HAP-1 (cell line): Measurements from ENCODE around the gene ABCC6.
"Not testable (repeated sequence)": the region's sequence is repeated elsewhere in the genome, so short reads cannot be mapped to it uniquely, and the experiment has no call there.

Experiments
- DNase-seq, 2 experiments: peaks; one replicate each; pipeline ENCODE4 v3.0.0-alpha.2; 2016 to 2020; ENCODE audit warnings: low spot score in 2 of 2
- H3K27me3 ChIP-seq: fragments of 250-450 bp; sonication (Bioruptor Pico); 2 replicates; pipeline ENCODE4 v1.5.1; 2020; ENCODE audit warnings: low read depth, mild to moderate bottlenecking, moderate library complexity
- H3K36me3 ChIP-seq: fragments of 250-450 bp; sonication (Bioruptor Pico); replicated peaks from 2 replicates; pipeline ENCODE4 v1.5.1; 2020; ENCODE audit warnings: mild to moderate bottlenecking
- H3K4me1 ChIP-seq: fragments of 250-450 bp; sonication (Bioruptor Pico); 2 replicates; pipeline ENCODE4 v1.5.1; 2020; ENCODE audit warnings: mild to moderate bottlenecking
- H3K4me3 ChIP-seq: fragments of 250-450 bp; sonication (Bioruptor Pico); 2 replicates; pipeline ENCODE4 v1.5.1; 2020; ENCODE audit warnings: mild to moderate bottlenecking, moderate library complexity
- H3K9me3 ChIP-seq: fragments of 250-450 bp; sonication (Bioruptor Pico); 2 replicates; pipeline ENCODE4 v1.5.1; 2020; ENCODE audit warnings: mild to moderate bottlenecking, moderate library complexity
- in situ Hi-C: fragments of 300-500 bp; cut with MboI; formaldehyde crosslinking; loops from 3 replicates; pipeline ENCODE4 v1.14.3; 2020; ENCODE audit warnings: low sequenced_read_pairs, inconsistent platforms, mixed read lengths

The ABCC6 gene

DNA sequence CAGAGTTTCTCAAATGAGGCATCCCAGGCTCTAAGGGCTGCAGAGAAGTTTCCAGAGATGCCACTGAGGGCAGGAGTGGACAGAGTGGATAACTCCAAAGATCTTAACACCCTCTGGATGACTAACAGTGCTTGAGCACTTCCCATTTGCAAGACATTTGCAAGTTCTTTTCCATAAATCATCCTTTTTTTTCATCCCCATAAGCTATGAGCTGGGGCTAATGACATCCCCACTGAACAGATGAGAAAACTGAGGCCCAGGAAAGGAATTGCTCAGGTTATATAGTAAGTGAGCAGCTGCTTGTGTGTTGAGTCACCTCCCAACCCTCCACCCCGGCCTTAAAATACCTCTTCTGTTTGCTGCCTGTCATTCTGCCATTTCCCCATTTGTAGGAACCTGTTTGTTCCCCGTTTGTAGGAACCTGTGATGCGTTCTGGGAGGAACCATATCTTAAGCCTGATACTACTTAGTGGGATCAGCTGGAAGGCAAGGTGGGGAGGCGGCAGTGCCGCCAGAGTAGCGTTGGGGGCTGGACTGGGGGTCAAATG, 15.4 kb downstream of the ABCC6 start:
- H3K27me3 ChIP-seq, DNase-seq, H3K4me3 ChIP-seq, H3K4me1 ChIP-seq, H3K9me3 ChIP-seq, H3K36me3 ChIP-seq, in situ Hi-C loops: not testable (repeated sequence)

DNA sequence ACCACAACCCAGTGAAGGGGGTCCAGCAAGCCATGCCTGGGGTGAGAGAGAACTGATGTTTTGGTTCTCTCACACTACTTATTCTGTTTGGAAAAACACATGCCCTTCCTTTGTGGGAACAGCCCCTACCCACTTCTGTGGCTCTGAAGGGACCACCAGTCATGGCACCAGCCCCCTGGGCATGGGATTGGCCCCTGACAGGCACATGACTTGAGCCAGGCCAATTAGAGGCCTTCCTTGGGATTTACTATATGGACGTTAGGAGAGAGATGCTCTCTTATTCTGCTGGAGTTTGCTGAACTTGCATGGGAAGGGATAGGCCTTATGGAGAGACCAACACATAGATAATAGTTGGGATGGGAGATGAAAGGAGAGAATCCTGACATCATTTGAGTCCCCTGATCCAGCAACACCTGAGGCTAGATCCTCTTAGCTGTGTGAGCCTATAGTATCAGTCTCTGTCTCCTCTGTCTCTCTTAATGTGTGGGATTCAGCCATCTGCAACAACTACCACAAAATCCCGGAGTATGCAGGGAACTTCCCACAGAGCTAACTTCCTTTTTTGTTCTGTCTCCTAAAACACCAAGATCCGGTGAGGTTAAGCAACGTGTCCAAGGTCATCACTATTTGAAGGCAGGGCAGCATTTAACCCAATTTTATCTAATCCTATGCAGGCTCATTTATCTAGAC, 16.1 kb downstream of the ABCC6 start:
- H3K4me1 ChIP-seq, H3K27me3 ChIP-seq, DNase-seq, H3K36me3 ChIP-seq, H3K4me3 ChIP-seq, in situ Hi-C loops, H3K9me3 ChIP-seq: not testable (repeated sequence)

DNA sequence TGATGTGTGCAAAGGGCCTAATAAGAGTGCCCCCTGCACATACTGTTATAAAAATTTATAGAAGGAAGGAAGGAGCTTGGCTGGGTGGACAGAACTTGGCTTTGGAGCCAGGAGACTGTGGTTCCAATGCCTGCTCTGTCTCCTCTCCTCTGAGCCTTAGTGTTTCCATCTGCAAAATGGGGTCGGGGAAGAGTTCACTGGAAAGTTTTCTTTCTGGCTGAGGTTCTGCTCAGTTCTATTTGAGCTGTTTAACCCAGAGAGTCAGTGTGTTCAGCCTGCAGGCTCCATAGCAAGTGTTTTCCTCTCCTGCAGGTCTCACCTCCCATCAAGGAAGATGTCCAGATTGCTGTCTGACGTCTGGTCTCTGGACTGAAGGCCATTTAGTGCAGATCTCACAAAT, 17.4 kb downstream of the ABCC6 start:
- H3K4me1 ChIP-seq, H3K9me3 ChIP-seq, DNase-seq, H3K36me3 ChIP-seq, H3K27me3 ChIP-seq, H3K4me3 ChIP-seq, in situ Hi-C loops: not testable (repeated sequence)

DNA sequence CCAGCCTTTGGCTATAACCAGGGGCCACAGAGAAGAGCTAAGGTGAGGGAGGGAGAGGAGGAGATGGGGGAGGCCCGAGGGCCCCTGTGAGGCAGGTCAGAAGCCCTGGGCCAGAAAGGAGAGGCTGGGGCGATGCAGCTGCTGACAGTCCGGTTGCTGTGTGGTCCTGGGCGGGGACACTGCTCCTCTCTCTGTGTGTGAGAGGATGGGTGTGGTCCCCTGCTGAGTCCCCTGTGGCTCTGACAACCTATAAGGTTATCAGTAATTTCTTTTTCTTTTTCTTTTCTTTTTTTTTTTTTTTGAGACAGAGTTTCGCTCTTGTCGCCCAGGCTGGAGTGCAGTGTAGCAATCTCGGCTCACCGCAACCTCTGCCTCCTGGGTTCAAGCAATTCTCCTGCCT, 18.7 kb downstream of the ABCC6 start:
- in situ Hi-C loops, H3K4me1 ChIP-seq: not testable (repeated sequence)

DNA sequence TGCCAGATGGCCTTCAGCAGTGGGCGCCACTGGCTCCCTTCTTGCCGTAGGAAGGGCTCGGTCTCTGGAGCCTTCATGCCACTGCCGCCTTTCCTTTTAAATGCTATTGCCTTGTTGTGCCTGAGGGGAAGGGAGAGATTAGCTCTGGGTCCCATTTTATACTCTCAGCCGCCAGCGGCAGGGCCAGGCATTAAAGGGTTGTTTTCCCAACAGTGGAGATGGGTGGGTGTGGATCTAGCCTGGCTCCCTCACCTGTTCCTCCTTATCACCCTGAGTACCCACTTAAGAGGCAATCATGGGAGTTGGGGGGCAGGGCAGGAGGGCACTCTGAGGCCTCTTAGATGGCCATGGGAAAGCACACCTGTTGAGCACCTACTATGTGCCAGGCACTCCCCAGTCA, 19.8 kb downstream of the ABCC6 start:
- in situ Hi-C loops, H3K9me3 ChIP-seq, H3K36me3 ChIP-seq, H3K27me3 ChIP-seq, H3K4me1 ChIP-seq, DNase-seq, H3K4me3 ChIP-seq: not testable (repeated sequence)

More for the DNA sequence above, 18.7 kb downstream of the ABCC6 start:
- not testable (repeated sequence) for H3K27me3 ChIP-seq, H3K36me3 ChIP-seq, DNase-seq, H3K9me3 ChIP-seq, H3K4me3 ChIP-seq

GRCh38 chr16:16202400-16203143, 20.7 kb downstream of the ABCC6 start:
- in situ Hi-C loops, H3K27me3 ChIP-seq, H3K4me3 ChIP-seq, H3K4me1 ChIP-seq, H3K36me3 ChIP-seq, H3K9me3 ChIP-seq: not testable (repeated sequence)
- peak; percentile 30 to 84 for DNase-seq

DNA sequence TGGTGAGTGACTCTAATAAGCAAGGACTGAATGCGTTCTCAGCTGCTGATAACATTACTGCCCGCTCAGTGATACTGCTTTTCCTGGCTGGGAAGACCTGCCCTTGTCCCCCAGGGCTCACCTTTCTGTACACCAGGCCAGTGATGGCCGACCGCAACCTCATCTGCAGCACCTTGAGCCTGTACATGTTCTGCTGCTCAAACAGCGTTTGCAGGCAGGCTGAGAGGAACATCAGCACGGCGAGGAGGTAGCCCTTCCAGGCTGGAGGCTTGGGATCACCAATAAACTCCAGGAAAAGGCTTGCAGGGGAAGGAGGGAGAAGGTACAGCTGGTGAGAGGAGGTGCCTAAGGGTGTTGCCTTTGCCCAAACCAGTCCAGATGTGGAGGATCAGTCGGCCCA, 21.4 kb downstream of the ABCC6 start:
- H3K4me1 ChIP-seq, H3K27me3 ChIP-seq, in situ Hi-C loops, H3K9me3 ChIP-seq, H3K36me3 ChIP-seq, H3K4me3 ChIP-seq, DNase-seq: not testable (repeated sequence)

DNA sequence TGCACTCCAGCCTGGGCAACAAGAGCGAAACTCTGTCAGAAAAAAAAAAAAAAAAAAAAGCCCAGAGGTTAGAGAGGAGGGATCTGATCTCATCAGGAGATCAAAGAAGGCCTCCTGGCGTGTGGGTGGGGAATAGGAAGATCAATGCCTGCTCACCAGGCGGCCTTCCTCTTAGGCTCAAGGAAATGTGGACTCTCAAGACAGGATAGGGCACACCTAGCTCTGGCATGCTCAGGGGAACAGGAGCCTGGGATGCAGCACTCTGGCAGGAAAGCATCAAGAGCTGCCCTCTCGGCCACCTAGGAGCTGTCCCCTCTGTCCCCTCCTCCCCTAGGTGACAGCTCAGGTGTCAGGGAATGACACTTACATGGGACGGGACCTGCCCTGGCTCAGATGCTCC, 22.9 kb downstream of the ABCC6 start:
- H3K4me1 ChIP-seq, H3K27me3 ChIP-seq, DNase-seq, H3K36me3 ChIP-seq, H3K9me3 ChIP-seq, H3K4me3 ChIP-seq, in situ Hi-C loops: not testable (repeated sequence)

DNA sequence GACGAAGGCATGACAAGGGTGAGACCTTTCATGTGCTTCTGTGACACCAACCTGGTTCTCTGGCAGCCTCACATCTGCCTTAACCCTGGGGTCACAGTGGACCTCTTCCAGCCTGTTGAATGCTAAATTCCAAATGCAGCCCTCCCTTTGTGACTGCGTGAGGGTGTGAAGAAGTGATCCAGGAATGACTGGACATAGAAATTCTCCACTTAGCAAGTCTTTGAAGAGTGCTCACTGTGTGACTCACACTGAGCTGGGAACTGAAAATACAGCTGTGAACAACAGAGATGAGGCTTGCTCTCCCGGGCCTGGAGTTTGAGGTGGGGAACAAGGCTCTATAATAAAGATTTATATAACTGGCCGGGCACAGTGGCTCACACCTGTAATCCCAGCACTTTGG, 23.9 kb downstream of the ABCC6 start:
- DNase-seq, in situ Hi-C loops: not testable (repeated sequence)

GRCh38 chr16:16197966-16198365, 25.3 kb downstream of the ABCC6 start:
- in situ Hi-C loops: no loop called here
- no peaks in the 10 kb centered on the region for H3K36me3 ChIP-seq

More for the DNA sequence above, 23.9 kb downstream of the ABCC6 start:
- H3K4me3 ChIP-seq, H3K36me3 ChIP-seq, H3K27me3 ChIP-seq, H3K4me1 ChIP-seq, H3K9me3 ChIP-seq: not testable (repeated sequence)

DNA sequence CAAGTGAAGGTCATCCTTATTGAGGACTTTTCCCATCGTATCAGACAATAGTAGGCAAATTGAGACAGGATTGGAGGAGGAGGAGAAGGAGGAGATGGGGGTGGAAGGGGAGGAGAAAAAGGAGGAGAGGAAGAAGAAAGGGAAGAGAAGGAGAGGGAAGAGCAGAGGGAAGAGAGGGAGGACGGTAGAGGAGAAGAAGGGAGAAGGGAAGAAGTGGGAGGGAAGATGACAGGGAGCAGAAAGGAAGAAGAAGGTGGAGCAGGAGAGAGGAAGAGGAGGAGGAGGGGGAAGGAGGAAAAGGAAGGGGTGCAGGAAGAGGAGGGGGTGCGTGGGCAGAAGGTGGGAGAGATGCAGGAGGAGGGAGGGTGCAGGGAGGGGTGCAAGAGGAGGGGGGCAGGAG, 26.0 kb downstream of the ABCC6 start:
- H3K9me3 ChIP-seq: no peaks in the 10 kb centered on the region
- no peak for DNase-seq
- no peaks in the 10 kb centered on the region for H3K36me3 ChIP-seq
- no peaks in the 10 kb centered on the region for H3K4me1 ChIP-seq
- H3K4me3 ChIP-seq: no peak overlapping the region
- H3K27me3 ChIP-seq: no peaks in the 10 kb centered on the region
- in situ Hi-C loops: no loop called here

More at GRCh38 chr16:16197966-16198365, 25.3 kb downstream of the ABCC6 start:
- no peaks in the 10 kb centered on the region for H3K27me3 ChIP-seq
- H3K9me3 ChIP-seq: no peaks in the 10 kb centered on the region
- no peak for DNase-seq
- no peaks in the 10 kb centered on the region for H3K4me1 ChIP-seq
- H3K4me3 ChIP-seq: no peak overlapping the region

DNA sequence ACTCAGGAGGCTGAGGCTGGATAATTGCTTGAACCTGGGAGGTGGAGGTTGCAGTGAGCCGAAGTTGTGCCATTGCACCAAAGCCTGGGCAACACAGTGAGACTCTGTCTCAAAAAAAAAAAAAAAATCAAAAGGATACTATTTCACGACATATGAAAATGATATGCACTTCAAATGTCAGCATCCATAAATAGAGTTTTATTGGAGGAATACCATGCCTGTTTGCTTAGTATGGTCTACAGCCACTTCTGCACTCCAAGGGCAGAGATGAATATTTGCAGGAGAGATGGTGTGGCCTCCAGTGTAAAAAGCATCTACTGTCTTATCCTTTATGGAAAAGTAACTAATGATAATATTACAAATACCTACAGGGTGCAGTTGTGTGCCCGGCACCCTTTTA, 27.2 kb downstream of the ABCC6 start:
- in situ Hi-C loops: no loop called here
- H3K27me3 ChIP-seq: no peaks in the 10 kb centered on the region

DNA sequence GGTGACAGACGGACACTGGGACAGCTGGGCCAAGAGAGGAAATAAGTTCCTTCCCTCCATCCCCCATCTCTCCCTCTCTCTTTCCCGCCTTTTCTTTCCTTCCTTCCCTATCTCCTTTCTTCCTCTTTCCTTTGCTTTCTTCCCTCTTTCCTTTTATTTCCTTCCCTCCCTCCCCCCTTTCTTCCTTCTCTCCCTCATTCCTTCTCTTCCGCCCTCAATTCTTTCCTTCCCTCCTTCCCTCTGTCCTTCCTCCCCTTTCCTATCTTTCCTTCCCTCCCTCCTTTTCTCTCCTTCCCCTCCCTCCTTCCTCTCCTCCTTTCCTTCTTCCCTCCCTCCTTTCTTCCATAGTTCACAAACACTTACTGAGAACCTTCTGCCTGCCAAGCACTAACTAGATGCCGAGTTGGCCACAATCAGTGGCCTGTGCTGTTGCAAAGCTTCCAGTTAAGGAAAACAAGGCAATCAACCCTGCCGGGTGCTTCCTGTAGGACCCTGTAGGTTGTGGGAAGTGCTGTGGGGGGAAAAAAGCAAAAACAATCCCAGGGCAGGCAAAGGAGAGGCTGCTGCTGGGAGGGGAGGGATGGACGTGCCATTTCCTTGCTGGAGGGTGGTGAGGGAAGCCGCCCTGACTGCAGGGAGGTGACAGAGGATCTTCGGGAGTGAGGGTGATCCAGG, 31.7 kb downstream of the ABCC6 start:
- Histone ChIP-seq H3K36me3 (no peaks in the 10 kb centered on the region), H3K27me3 (no peaks in the 10 kb centered on the region), H3K4me3 (no peak overlapping the region), H3K9me3 (no peaks in the 10 kb centered on the region), H3K4me1 (no peaks in the 10 kb centered on the region)
- in situ Hi-C loops: no loop called here
- DNase-seq: no peak

More for the DNA sequence above, 27.2 kb downstream of the ABCC6 start:
- Histone ChIP-seq H3K36me3 (no peaks in the 10 kb centered on the region), H3K4me3 (no peak overlapping the region), H3K9me3 (no peaks in the 10 kb centered on the region), H3K4me1 (no peaks in the 10 kb centered on the region)
- no peak for DNase-seq

- H3K4me3 ChIP-seq, H3K9me3 ChIP-seq, H3K36me3 ChIP-seq, H3K4me1 ChIP-seq, H3K27me3 ChIP-seq, DNase-seq, in situ Hi-C loops: not testable (repeated sequence)
These were observed 32.3 kb downstream of the ABCC6 start for GRCh38 chr16:16190966-16191365.
